Thyroid gland (tissue), 4 donors: ENCODE data around the gene MED9. TPM values are rescaled to one million over a fixed set of nuclear protein-coding genes. Genes with fewer than 3 reads are reported as not detected.
"Not testable (repeated sequence)": the region's sequence is repeated elsewhere in the genome, so short reads cannot be mapped to it uniquely, and the experiment has no call there.

Source experiments
- DNase-seq, 2 donors: peaks; one replicate each; pipeline ENCODE4 v3.0.0-alpha.2; 2019
- H3K27ac ChIP-seq, 3 donors: fragments of 200-600 bp; sonication (generic); 1 replicate in 2 of 3; 2 replicates in 1 of 3; pipeline ENCODE4 v1.5.1; 2016 to 2019; ENCODE audit warnings: mild to moderate bottlenecking in 1 of 3, moderate library complexity in 1 of 3
- H3K27me3 ChIP-seq: fragments of 200-600 bp; sonication (generic); one replicate; pipeline ENCODE4 v1.5.1; 2019
- H3K36me3 ChIP-seq, 2 donors: fragments of 200-600 bp; sonication (generic); one replicate each; pipeline ENCODE4 v1.5.1; 2016 to 2019
- H3K4me1 ChIP-seq, 2 donors: fragments of 200-600 bp; sonication (generic); one replicate each; pipeline ENCODE4 v1.5.1; 2017 to 2019
- H3K4me3 ChIP-seq, 3 donors: fragments of 200-600 bp; sonication (generic); replicated peaks in 1 of 3; 1 replicate in 2 of 3; 2 replicates in 1 of 3; pipeline ENCODE4 v1.5.1; 2016; ENCODE audit warnings: mild to moderate bottlenecking in 1 of 3
- H3K9me3 ChIP-seq: fragments of 200-600 bp; sonication (generic); one replicate; pipeline ENCODE4 v1.5.1; 2017
- CTCF ChIP-seq, 6 experiments: fragments of 200-600 bp in 3 of 6; fragments of 450-650 bp in 3 of 6; sonication (generic) in 3 of 6; IDR thresholded peaks; one replicate each; pipeline ENCODE4 v1.5.1; 2016 to 2019; ENCODE audit warnings: antibody characterized with exemption in 6 of 6, mild to moderate bottlenecking in 2 of 6, inconsistent platforms in 1 of 6, moderate library complexity in 1 of 6
- POLR2A ChIP-seq, 2 donors: fragments of 450-650 bp; IDR thresholded peaks; one replicate each; pipeline ENCODE4 v1.6.1; 2017; ENCODE audit warnings: antibody characterized with exemption in 2 of 2, mild to moderate bottlenecking in 2 of 2, moderate library complexity in 1 of 2
- WGBS, 2 donors: methylation state at CpG; one replicate each; pipeline ENCODE4 v1.1.5; 2017; 5-methylcytosine and 5-hydroxymethylcytosine counted together
- intact Hi-C: fragments of 100-400 bp; cut with DNase I; formaldehyde crosslinking; loops from one replicate; pipeline ENCODE4 v1.15.1; 2023
- total RNA-seq, 4 donors: library from RNA; depleted of rRNA; stranded (reverse); fragments of >200 nt; gene quantifications; one replicate each; pipeline ENCODE4 v1.2.3, GENCODE V29; 2016

MED9 gene
- total RNA-seq, 4 donors from 2014 or later, result 27.9 to 35.4 (median 30.8) TPM

- peaks cover 0 to 5% of the 10 kb centered on the region in 2 donors for H3K4me1 ChIP-seq
- no peaks in the 10 kb centered on the region for H3K36me3 ChIP-seq
- WGBS, 2 donors, result 89 to 95% methylated on average over 1 of the region's 1 CpG
- TF ChIP-seq POLR2A (IDR thresholded peaks at IDR 0.05) (no peak), CTCF (IDR thresholded peaks at IDR 0.05) (no peak)
- H3K27ac ChIP-seq, result no peak overlapping the region
- no peak for DNase-seq
- no peak overlapping the region for H3K4me3 ChIP-seq
- intact Hi-C loops, result no loop called here
- no peaks in the 10 kb centered on the region for H3K9me3 ChIP-seq
- no peaks in the 10 kb centered on the region for H3K27me3 ChIP-seq
Observed at GRCh38 chr17:17454276-17454675, 22.5 kb upstream of the MED9 start.

GRCh38 chr17:17454700-17455099, 22.1 kb upstream of the MED9 start:
- DNase-seq, H3K27me3 ChIP-seq, H3K36me3 ChIP-seq, intact Hi-C loops, H3K27ac ChIP-seq, H3K4me3 ChIP-seq, H3K9me3 ChIP-seq, H3K4me1 ChIP-seq: not testable (repeated sequence)
- 88 to 91% methylated on average over 1 of the region's 1 CpG for WGBS, 2 donors

GRCh38 chr17:17455173-17455572, 21.6 kb upstream of the MED9 start:
- no peak overlapping the region for H3K4me3 ChIP-seq
- no peaks in the 10 kb centered on the region for H3K36me3 ChIP-seq
- peak in 1 of 2 donors; percentile 35 for DNase-seq
- no peaks in the 10 kb centered on the region for H3K4me1 ChIP-seq
- no peak for TF ChIP-seq CTCF (IDR thresholded peaks at IDR 0.05)
- no peak for TF ChIP-seq POLR2A (IDR thresholded peaks at IDR 0.05)
- intact Hi-C loops, result no loop called here
- H3K27me3 ChIP-seq, result no peaks in the 10 kb centered on the region
- 59 to 92% methylated on average over 4 of the region's 4 CpGs for WGBS, 2 donors
- no peaks in the 10 kb centered on the region for H3K9me3 ChIP-seq
- no peak overlapping the region for H3K27ac ChIP-seq

GRCh38 chr17:17456251-17456650, 20.5 kb upstream of the MED9 start:
- DNase-seq, result no peak
- H3K27me3 ChIP-seq, result no peaks in the 10 kb centered on the region
- TF ChIP-seq CTCF (IDR thresholded peaks at IDR 0.05) (no peak), POLR2A (IDR thresholded peaks at IDR 0.05) (no peak)
- 89 to 90% methylated on average over 19 of the region's 19 CpGs for WGBS, 2 donors
- no peaks in the 10 kb centered on the region for H3K4me1 ChIP-seq
- H3K9me3 ChIP-seq, result no peaks in the 10 kb centered on the region
- intact Hi-C loops, result no loop called here
- H3K4me3 ChIP-seq, result no peak overlapping the region
- no peak overlapping the region for H3K27ac ChIP-seq
- no peaks in the 10 kb centered on the region for H3K36me3 ChIP-seq

- no peak overlapping the region for H3K27ac ChIP-seq
- intact Hi-C loops, result no loop called here
- H3K4me1 ChIP-seq, result no peaks in the 10 kb centered on the region
- 93 to 98% methylated on average over 2 of the region's 2 CpGs for WGBS, 2 donors
- no peaks in the 10 kb centered on the region for H3K27me3 ChIP-seq
- H3K4me3 ChIP-seq, result no peak overlapping the region
- DNase-seq, result no peak
- TF ChIP-seq CTCF (IDR thresholded peaks at IDR 0.05) (no peak), POLR2A (IDR thresholded peaks at IDR 0.05) (no peak)
- no peaks in the 10 kb centered on the region for H3K9me3 ChIP-seq
- no peaks in the 10 kb centered on the region for H3K36me3 ChIP-seq
Observed at GRCh38 chr17:17457680-17458079, 19.1 kb upstream of the MED9 start.

- 93 to 94% methylated on average over 4 of the region's 4 CpGs for WGBS, 2 donors
- intact Hi-C loops, result no loop called here
- H3K9me3 ChIP-seq, result no peaks in the 10 kb centered on the region
Observed at GRCh38 chr17:17460038-17460437, 16.8 kb upstream of the MED9 start.

More at GRCh38 chr17:17460038-17460437, 16.8 kb upstream of the MED9 start:
- Histone ChIP-seq H3K27me3 (no peaks in the 10 kb centered on the region), H3K36me3 (no peaks in the 10 kb centered on the region), H3K4me3 (no peak overlapping the region), H3K4me1 (no peaks in the 10 kb centered on the region), H3K27ac (no peak overlapping the region)
- TF ChIP-seq CTCF (IDR thresholded peaks at IDR 0.05), result no peak
- no peak for TF ChIP-seq POLR2A (IDR thresholded peaks at IDR 0.05)
- DNase-seq, result no peak
